ENCODE measurements around the gene SFXN3.

- no peak for TF ChIP-seq CTCF (IDR thresholded peaks at IDR 0.05)
- no peak for TF ChIP-seq POLR2A (IDR thresholded peaks at IDR 0.05)
- no peak for TF ChIP-seq EP300 (IDR thresholded peaks at IDR 0.05)
Observed at GRCh38 chr10:100985336-100985735, 45.7 kb upstream of the SFXN3 start.
